ENCODE data around the gene SERINC2.

- TF ChIP-seq CTCF (conservative IDR thresholded peaks at IDR 0.05; ENCODE audit: low read depth in 2 of 2), result no peak
- no peak for TF ChIP-seq POLR2AphosphoS5 (IDR thresholded peaks at IDR 0.05; ENCODE audit: low read depth)
- no peak for TF ChIP-seq REST (IDR thresholded peaks at IDR 0.05; ENCODE audit: unreplicated experiment)
- no peak for TF ChIP-seq EZH2 (IDR thresholded peaks at IDR 0.05; ENCODE audit: low read depth, unreplicated experiment)
Observed at GRCh38 chr1:31434979-31435378, 22.0 kb downstream of the SERINC2 start.

All from GM23338 (cell line).